SK-N-SH (cell line): ENCODE data around the gene BEX4. TPM values are rescaled to one million over a fixed set of nuclear protein-coding genes. Genes with fewer than 3 reads are reported as not detected.

ENCODE experiments used
- CTCF ChIA-PET: fragments of 300-600, 350-600 bp; formaldehyde crosslinking; extraction: SDS; loops from one replicate; lab custom pipeline; 2021; lab: Yijun Ruan, JAX
- POLR2A ChIA-PET: fragments of 350-600 bp; sonication (Branson Sonifier 250); formaldehyde crosslinking; extraction: SDS; loops from one replicate; lab custom pipeline; 2020; ENCODE audit warnings: antibody characterized with exemption, inconsistent platforms; lab: Yijun Ruan, JAX
- DNase-seq: peaks from one replicate; pipeline ENCODE4 v3.0.0; 2012
- H2AFZ ChIP-seq: fragments of 200-600 bp; sonication (generic); 2 replicates; pipeline ENCODE4 v1.8.1; 2016; ENCODE audit warnings: antibody characterized with exemption, mild to moderate bottlenecking, low read depth
- H3F3A ChIP-seq: fragments of 200-600 bp; sonication (generic); replicated peaks from 2 replicates; pipeline ENCODE3; 2016; ENCODE audit warnings: antibody characterized with exemption, mild to moderate bottlenecking; ENCODE audit not compliant: insufficient read depth
- H3K27ac ChIP-seq, 2 experiments: fragments of 200-500 bp in 1 of 2; fragments of 200-600 bp in 1 of 2; sonication (Bioruptor generic) in 1 of 2; sonication (generic), shearing (Covaris generic) in 1 of 2; 2 replicates each; pipeline versions ENCODE4 v1.5.1 to v1.6.1; 2014 to 2016; ENCODE audit warnings: low read depth in 2 of 2, inconsistent platforms in 1 of 2, low read length in 1 of 2, mild to moderate bottlenecking in 1 of 2, mixed read lengths in 1 of 2
- H3K27me3 ChIP-seq: fragments of 200-600 bp; sonication (generic), shearing (Covaris generic); 2 replicates; pipeline ENCODE4 v1.6.1; 2016; ENCODE audit warnings: mixed run types; ENCODE audit not compliant: insufficient read depth
- H3K36me3 ChIP-seq, 2 experiments: fragments of 200-500 bp in 1 of 2; fragments of 200-600 bp in 1 of 2; sonication (Bioruptor generic) in 1 of 2; sonication (generic) in 1 of 2; replicated peaks in 1 of 2; 2 replicates each; pipeline versions ENCODE3 to v1.5.1; 2014 to 2016; ENCODE audit warnings: low read length in 1 of 2, mild to moderate bottlenecking in 1 of 2; ENCODE audit not compliant: insufficient read depth in 2 of 2, control insufficient read depth in 1 of 2
- H3K4me1 ChIP-seq, 2 experiments: fragments of 200-500 bp in 1 of 2; fragments of 200-600 bp in 1 of 2; sonication (Bioruptor generic) in 1 of 2; sonication (generic), shearing (Covaris generic) in 1 of 2; 2 replicates each; pipeline versions ENCODE4 v1.5.1 to v1.6.1; 2014 to 2016; ENCODE audit warnings: low read depth in 1 of 2, low read length in 1 of 2, mixed run types in 1 of 2; ENCODE audit not compliant: insufficient read depth in 2 of 2, control insufficient read depth in 1 of 2
- H3K4me2 ChIP-seq: fragments of 200-600 bp; sonication (generic), shearing (Covaris generic); 2 replicates; pipeline ENCODE4 v1.6.1; 2017; ENCODE audit warnings: mixed run types
- H3K4me3 ChIP-seq, 2 experiments: fragments of 200-500 bp in 1 of 2; fragments of 200-600 bp in 1 of 2; sonication (Bioruptor generic) in 1 of 2; sonication (generic), shearing (Covaris generic) in 1 of 2; 2 replicates each; pipeline versions ENCODE4 v1.5.1 to v1.8.1; 2014 to 2016; ENCODE audit warnings: low read depth in 2 of 2, inconsistent platforms in 1 of 2, low read length in 1 of 2, mild to moderate bottlenecking in 1 of 2, mixed read lengths in 1 of 2, moderate library complexity in 1 of 2
- H3K79me2 ChIP-seq: fragments of 200-600 bp; sonication (generic); 2 replicates; pipeline ENCODE4 v1.8.1; 2017; ENCODE audit warnings: mild to moderate bottlenecking; ENCODE audit not compliant: insufficient read depth
- H3K9ac ChIP-seq: fragments of 200-600 bp; sonication (generic); 2 replicates; pipeline ENCODE4 v1.6.1; 2017; ENCODE audit warnings: mixed run types
- H3K9me2 ChIP-seq: fragments of 200-600 bp; sonication (generic); 2 replicates; pipeline ENCODE4 v1.6.1; 2017; ENCODE audit warnings: mixed run types
- H3K9me3 ChIP-seq: fragments of 200-600 bp; sonication (generic); 2 replicates; pipeline ENCODE4 v1.6.1; 2017; ENCODE audit warnings: mixed run types, mild to moderate bottlenecking, moderate library complexity
- H4K20me1 ChIP-seq: fragments of 200-600 bp; sonication (generic); 2 replicates; pipeline ENCODE4 v1.6.1; 2017; ENCODE audit warnings: mild to moderate bottlenecking, mixed run types; ENCODE audit not compliant: insufficient read depth
- EZH2phosphoT487 ChIP-seq: fragments of 200-600 bp; sonication (generic); IDR thresholded peaks from 2 replicates; pipeline ENCODE4 v1.6.1; 2017; ENCODE audit warnings: low read depth, mixed run types, mild to moderate bottlenecking, antibody characterized with exemption, moderate library complexity, borderline replicate concordance
- FOXJ3 ChIP-seq: sonication (generic); formaldehyde crosslinking; IDR thresholded peaks from 2 replicates; pipeline ENCODE4 v1.5.1; 2020; ENCODE audit warnings: mild to moderate bottlenecking, missing genetic modification reagents
- GATA2 ChIP-seq: sonication (generic); formaldehyde crosslinking; IDR thresholded peaks from 2 replicates; pipeline ENCODE4 v1.5.0; 2020; ENCODE audit warnings: mild to moderate bottlenecking, missing genetic modification reagents
- MXI1 ChIP-seq: IDR thresholded peaks from 2 replicates; pipeline ENCODE4 v1.6.1; 2012; ENCODE audit warnings: mild to moderate bottlenecking, low read depth, low read length, improper control_type of control experiment
- RCOR1 ChIP-seq: fragments of 150-350 bp; IDR thresholded peaks from 2 replicates; pipeline ENCODE4 v1.6.1; 2017; ENCODE audit warnings: antibody characterized with exemption, low read length
- REST ChIP-seq: IDR thresholded peaks from 2 replicates; pipeline ENCODE4 v1.6.1; 2012; ENCODE audit warnings: mild to moderate bottlenecking, low read depth, low read length, moderate library complexity
- ZBTB33 ChIP-seq: IDR thresholded peaks from 2 replicates; pipeline ENCODE4 v1.4.0; 2012; ENCODE audit warnings: low read depth, borderline replicate concordance
- WGBS: methylation state at CpG from one replicate; pipeline ENCODE4 v1.1.6; 2017; ENCODE audit warnings: low lambda C conversion rate; 5-methylcytosine and 5-hydroxymethylcytosine counted together
- polyA plus RNA-seq, 3 experiments: library from polyadenylated mRNA; depleted of rRNA; stranded (reverse); fragments of >200 nt; gene quantifications; 2 replicates each; pipeline ENCODE4 v1.2.3, GENCODE V29; 2012

BEX4 gene
- polyA plus RNA-seq, 1 of the 3 experiments (the other 2 are of a cell fraction), result 95.7 TPM

GRCh38 chrX:103177556-103177955, 37.4 kb upstream of the BEX4 start (continued):
- TF ChIP-seq REST, result no peak
- no peak for TF ChIP-seq GATA2
- TF ChIP-seq ZBTB33, result no peak
- no peak for TF ChIP-seq RCOR1

- H3K9me2 ChIP-seq, result no peaks in the 10 kb centered on the region
- H3K27me3 ChIP-seq, result peaks cover 17% of the 10 kb centered on the region; the same call in 1 of the 2 replicates
- H3F3A ChIP-seq, result no peaks in the 10 kb centered on the region
- no peaks in the 10 kb centered on the region for H3K4me1 ChIP-seq
- ChIA-PET POLR2A (no interaction called here), CTCF (no interaction called here)
- DNase-seq, result no peak
- H2AFZ ChIP-seq, result no peak overlapping the region
- H3K4me2 ChIP-seq, result no peak overlapping the region
- no peaks in the 10 kb centered on the region for H3K9me3 ChIP-seq
- H4K20me1 ChIP-seq, result no peaks in the 10 kb centered on the region
- no peak overlapping the region for H3K9ac ChIP-seq
- H3K79me2 ChIP-seq, result no peaks in the 10 kb centered on the region
- no peak overlapping the region for H3K4me3 ChIP-seq
- no peaks in the 10 kb centered on the region for H3K36me3 ChIP-seq
- TF ChIP-seq MXI1, result no peak
- TF ChIP-seq FOXJ3, result no peak
- 30% methylated on average over 8 of the region's 9 CpGs for WGBS
- H3K27ac ChIP-seq, result no peak overlapping the region
Measured at GRCh38 chrX:103183912-103184311, 31.0 kb upstream of the BEX4 start.

GRCh38 chrX:103187953-103188475, 26.9 kb upstream of the BEX4 start:
- Histone ChIP-seq H3K9me2 (no peaks in the 10 kb centered on the region), H3K27me3 (peaks cover 16% of the 10 kb centered on the region; the same call in 1 of the 2 replicates), H3K36me3 (no peaks in the 10 kb centered on the region), H3K27ac (no peak overlapping the region), H3F3A (no peaks in the 10 kb centered on the region), H3K4me1 (no peaks in the 10 kb centered on the region), H3K79me2 (no peaks in the 10 kb centered on the region), H3K4me2 (no peak overlapping the region), H4K20me1 (no peaks in the 10 kb centered on the region), H3K4me3 (no peak overlapping the region), H3K9me3 (no peaks in the 10 kb centered on the region), H2AFZ (no peak overlapping the region), H3K9ac (no peak overlapping the region)
- WGBS, result 37% methylated on average over 1 of the region's 1 CpG
- TF ChIP-seq EZH2phosphoT487 (no peak), REST (no peak), ZBTB33 (no peak)
- POLR2A ChIA-PET, result no interaction called here
- CTCF ChIA-PET, result interaction anchor here (1.4 to 2.0 kb wide), 2 partner anchors 12 to 30 kb away, joined by 4 to 10 read pairs; no protein-coding TSS in a partner anchor
- DNase-seq, result no peak
